Liver (tissue), 3 donors: ENCODE data around the gene CLIC3.

ENCODE experiments used
- EGR1 ChIP-seq, 2 donors: IDR thresholded peaks; 2 replicates each; pipeline ENCODE4 v1.6.1; 2016 to 2018; ENCODE audit warnings: antibody characterized with exemption in 2 of 2, low read depth in 2 of 2
- GABPA ChIP-seq, 2 donors: IDR thresholded peaks in 1 of 2; conservative IDR thresholded peaks in 1 of 2; 2 replicates each; pipeline ENCODE4 v1.6.1; 2016; ENCODE audit warnings: antibody characterized with exemption in 2 of 2, mild to moderate bottlenecking in 1 of 2, moderate library complexity in 1 of 2
- JUND ChIP-seq, 2 donors: IDR thresholded peaks; 2 replicates each; pipeline ENCODE4 v1.6.1; 2016; ENCODE audit warnings: antibody characterized with exemption in 2 of 2
- RAD21 ChIP-seq, 2 donors: IDR thresholded peaks; 2 replicates each; pipeline ENCODE4 v1.6.1; 2016; ENCODE audit warnings: antibody characterized with exemption in 2 of 2, mild to moderate bottlenecking in 2 of 2
- TF ChIP-seq, protein P1 (sequence below): fragments of 150-350 bp; IDR thresholded peaks from 2 replicates; pipeline ENCODE4 v1.5.1; 2017; ENCODE audit warnings: improper control_type of control experiment, low read depth, low read length; ENCODE audit not compliant: missing input control
- donor health status: healthy.
- donor health status: healthy.

GRCh38 chr9:136969774-136970173 lies 26.6 kb downstream of the CLIC3 start:
- TF ChIP-seq, protein P1, sequence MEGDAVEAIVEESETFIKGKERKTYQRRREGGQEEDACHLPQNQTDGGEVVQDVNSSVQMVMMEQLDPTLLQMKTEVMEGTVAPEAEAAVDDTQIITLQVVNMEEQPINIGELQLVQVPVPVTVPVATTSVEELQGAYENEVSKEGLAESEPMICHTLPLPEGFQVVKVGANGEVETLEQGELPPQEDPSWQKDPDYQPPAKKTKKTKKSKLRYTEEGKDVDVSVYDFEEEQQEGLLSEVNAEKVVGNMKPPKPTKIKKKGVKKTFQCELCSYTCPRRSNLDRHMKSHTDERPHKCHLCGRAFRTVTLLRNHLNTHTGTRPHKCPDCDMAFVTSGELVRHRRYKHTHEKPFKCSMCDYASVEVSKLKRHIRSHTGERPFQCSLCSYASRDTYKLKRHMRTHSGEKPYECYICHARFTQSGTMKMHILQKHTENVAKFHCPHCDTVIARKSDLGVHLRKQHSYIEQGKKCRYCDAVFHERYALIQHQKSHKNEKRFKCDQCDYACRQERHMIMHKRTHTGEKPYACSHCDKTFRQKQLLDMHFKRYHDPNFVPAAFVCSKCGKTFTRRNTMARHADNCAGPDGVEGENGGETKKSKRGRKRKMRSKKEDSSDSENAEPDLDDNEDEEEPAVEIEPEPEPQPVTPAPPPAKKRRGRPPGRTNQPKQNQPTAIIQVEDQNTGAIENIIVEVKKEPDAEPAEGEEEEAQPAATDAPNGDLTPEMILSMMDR, result no peak
- TF ChIP-seq EGR1 (IDR thresholded peaks at IDR 0.05; ENCODE audit: low read depth in 2 of 2) (no peak), GABPA (IDR thresholded peaks at IDR 0.05 in 1 of 2, conservative IDR thresholded peaks at IDR 0.05 in 1 of 2) (no peak), JUND (IDR thresholded peaks at IDR 0.05) (no peak), RAD21 (IDR thresholded peaks at IDR 0.05) (no peak)
